HG03378 (cell line): ENCODE measurements around the gene HK3.

ENCODE experiments used
- ATAC-seq: cut with Tn5 transposase; IDR thresholded peaks from one replicate; pipeline ENCODE4 v1.9.1; 2021; ENCODE audit warnings: mild to moderate bottlenecking, moderate library complexity; ENCODE audit not compliant: unreplicated experiment

Gene HK3

GRCh38 chr5:176902911-176903664 lies 3.9 kb upstream of the HK3 start:
- no peak for ATAC-seq

- ATAC-seq = no peak
Observed at GRCh38 chr5:176902102-176902814, 3.1 kb upstream of the HK3 start.

GRCh38 chr5:176901260-176902101 lies 2.3 kb upstream of the HK3 start:
- ATAC-seq = no peak

- ATAC-seq = no peak
Observed at GRCh38 chr5:176900780-176901204, 1.6 kb upstream of the HK3 start.

- ATAC-seq = no peak
Observed at GRCh38 chr5:176899946-176900779, 1.0 kb upstream of the HK3 start.

- no peak for ATAC-seq
Observed at GRCh38 chr5:176897263-176897662, 1.9 kb downstream of the HK3 start.

- ATAC-seq = no peak
Observed at GRCh38 chr5:176895831-176896230, 3.3 kb downstream of the HK3 start.

GRCh38 chr5:176894298-176894697 lies 4.8 kb downstream of the HK3 start:
- no peak for ATAC-seq

GRCh38 chr5:176892663-176893062 lies 6.5 kb downstream of the HK3 start:
- no peak for ATAC-seq

- no peak for ATAC-seq
Observed at GRCh38 chr5:176891331-176891958, 7.7 kb downstream of the HK3 start.

- ATAC-seq = no peak
Observed at GRCh38 chr5:176890455-176891330, 8.5 kb downstream of the HK3 start.

GRCh38 chr5:176889321-176890280 lies 9.5 kb downstream of the HK3 start:
- ATAC-seq = no peak

- ATAC-seq = no peak
Observed at GRCh38 chr5:176888865-176889165, 10.3 kb downstream of the HK3 start.

GRCh38 chr5:176888016-176888864 lies 10.9 kb downstream of the HK3 start:
- no peak for ATAC-seq

- no peak for ATAC-seq
Observed at GRCh38 chr5:176887252-176887849, 11.8 kb downstream of the HK3 start.

- ATAC-seq = no peak
Observed at GRCh38 chr5:176886336-176887251, 12.6 kb downstream of the HK3 start.
